AG10803 (cell line): ENCODE data around the gene RFXANK.

Source experiments
- DNase-seq: peaks from one replicate; pipeline ENCODE4 v3.0.0; 2010; ENCODE audit warnings: low read depth
- H3K4me3 ChIP-seq: 2 replicates; pipeline ENCODE4 v1.5.1; 2011; ENCODE audit warnings: mild to moderate bottlenecking, low read length, control low read depth
- TF ChIP-seq, protein P1 (sequence below): conservative IDR thresholded peaks from 2 replicates; pipeline ENCODE4 v1.5.1; 2011; ENCODE audit warnings: mild to moderate bottlenecking, low read length, control low read depth, inconsistent platforms

The RFXANK gene

DNA sequence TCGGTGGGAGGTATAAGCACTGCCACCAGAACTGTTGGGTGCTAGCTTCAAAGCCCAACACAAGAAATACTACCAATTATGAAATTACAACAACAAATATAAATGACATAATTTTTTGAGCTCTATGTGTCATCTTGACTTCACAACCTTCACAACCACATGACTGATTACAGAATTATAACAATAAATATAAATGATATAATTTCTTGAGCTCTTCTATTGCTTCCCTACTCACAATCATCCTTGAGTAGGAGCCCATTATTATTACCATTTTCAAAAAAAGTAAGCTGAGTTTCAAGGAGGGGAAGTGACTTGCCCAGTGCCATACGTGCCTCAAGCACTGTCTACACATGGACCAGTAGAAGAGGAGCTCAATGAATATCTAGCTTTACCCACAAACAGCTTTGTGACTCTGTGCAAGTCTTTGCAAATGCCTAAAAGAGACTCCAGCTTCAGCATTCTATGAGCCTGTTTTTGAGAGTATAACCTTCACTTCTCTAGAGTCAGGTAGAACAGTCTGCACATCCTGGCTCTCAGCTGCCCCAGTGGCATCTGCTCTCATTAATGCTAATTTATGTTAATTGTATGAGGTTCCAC is 42.3 kb downstream of the RFXANK start:
- no peak for DNase-seq
- no peak overlapping the region for H3K4me3 ChIP-seq
- TF ChIP-seq, protein P1, sequence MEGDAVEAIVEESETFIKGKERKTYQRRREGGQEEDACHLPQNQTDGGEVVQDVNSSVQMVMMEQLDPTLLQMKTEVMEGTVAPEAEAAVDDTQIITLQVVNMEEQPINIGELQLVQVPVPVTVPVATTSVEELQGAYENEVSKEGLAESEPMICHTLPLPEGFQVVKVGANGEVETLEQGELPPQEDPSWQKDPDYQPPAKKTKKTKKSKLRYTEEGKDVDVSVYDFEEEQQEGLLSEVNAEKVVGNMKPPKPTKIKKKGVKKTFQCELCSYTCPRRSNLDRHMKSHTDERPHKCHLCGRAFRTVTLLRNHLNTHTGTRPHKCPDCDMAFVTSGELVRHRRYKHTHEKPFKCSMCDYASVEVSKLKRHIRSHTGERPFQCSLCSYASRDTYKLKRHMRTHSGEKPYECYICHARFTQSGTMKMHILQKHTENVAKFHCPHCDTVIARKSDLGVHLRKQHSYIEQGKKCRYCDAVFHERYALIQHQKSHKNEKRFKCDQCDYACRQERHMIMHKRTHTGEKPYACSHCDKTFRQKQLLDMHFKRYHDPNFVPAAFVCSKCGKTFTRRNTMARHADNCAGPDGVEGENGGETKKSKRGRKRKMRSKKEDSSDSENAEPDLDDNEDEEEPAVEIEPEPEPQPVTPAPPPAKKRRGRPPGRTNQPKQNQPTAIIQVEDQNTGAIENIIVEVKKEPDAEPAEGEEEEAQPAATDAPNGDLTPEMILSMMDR: no peak

DNA sequence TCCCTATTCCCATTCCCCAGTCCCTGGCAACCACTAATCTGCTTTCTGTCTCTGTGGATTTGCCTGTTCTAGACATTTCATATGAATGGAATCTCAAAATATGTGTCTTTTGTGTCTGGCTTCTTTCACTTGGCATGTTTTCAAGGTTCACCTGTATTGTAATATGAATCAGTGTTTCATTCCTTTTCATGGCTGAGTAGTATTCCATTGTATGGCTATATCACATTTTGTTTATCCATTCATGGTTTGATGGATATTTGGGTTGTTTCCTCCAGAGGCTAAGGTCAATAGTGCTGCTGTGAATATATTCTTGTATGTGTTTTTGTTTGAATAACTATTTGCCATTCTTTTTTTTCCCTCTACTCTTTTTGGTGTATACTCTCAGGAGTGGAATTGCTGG is 44.1 kb downstream of the RFXANK start:
- no peak for DNase-seq
- no peak overlapping the region for H3K4me3 ChIP-seq
- TF ChIP-seq, protein P1: no peak

DNA sequence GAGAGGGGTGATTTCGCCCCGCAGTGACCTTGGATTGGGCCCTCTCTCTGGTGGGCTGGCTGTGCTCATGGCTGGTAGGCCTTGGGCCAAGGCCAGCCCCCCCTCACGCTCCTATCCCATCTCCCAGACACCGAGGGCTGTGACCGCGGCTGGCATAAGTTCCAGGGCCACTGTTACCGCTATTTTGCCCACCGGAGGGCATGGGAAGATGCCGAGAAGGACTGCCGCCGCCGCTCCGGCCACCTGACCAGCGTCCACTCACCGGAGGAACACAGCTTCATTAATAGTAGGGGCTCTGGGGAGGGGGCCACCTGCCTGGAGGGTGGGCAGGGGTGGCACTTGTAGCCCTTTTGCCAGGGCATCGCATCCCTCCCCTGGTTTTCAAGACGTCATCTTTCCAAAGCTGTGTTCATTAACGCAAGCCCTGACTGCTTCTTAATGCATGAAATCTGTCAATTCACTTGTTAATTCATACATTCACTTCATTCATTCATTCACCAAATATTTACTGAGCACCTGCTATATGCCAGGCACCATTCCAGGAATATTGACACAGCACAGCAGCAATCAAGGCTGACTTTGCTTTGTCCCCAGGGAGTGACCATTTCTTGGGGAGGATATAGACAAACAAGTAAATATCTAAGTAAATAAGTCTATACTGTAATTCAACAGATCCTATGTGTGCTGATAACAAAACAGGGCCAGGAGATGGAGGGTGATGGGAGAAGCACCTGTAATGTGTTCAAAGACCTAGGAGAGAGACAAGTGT is 46.3 kb downstream of the RFXANK start:
- TF ChIP-seq, protein P1: no peak
- no peak overlapping the region for H3K4me3 ChIP-seq
- DNase-seq: no peak

DNA sequence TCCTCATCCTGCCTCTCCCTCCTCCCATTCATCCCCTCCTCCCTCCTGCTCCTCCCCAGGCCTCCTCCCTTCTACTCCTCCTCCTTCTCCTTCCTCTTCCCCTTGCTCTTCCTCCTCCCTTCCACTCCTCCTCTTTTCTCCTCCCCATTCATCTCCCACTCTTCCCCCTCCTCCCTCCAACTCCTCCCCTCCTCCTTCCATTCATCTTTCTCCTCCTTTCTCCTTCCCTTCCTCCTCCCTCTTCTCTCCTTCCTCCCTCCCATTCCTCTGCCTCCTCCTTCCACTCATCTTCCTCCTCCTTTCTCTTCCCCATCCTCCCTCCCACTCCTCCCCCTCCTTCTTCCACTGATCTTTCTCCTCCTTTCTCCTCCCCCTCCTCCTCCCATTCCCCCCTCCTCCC is 47.6 kb downstream of the RFXANK start:
- DNase-seq: no peak
- TF ChIP-seq, protein P1: no peak
- no peak overlapping the region for H3K4me3 ChIP-seq

DNA sequence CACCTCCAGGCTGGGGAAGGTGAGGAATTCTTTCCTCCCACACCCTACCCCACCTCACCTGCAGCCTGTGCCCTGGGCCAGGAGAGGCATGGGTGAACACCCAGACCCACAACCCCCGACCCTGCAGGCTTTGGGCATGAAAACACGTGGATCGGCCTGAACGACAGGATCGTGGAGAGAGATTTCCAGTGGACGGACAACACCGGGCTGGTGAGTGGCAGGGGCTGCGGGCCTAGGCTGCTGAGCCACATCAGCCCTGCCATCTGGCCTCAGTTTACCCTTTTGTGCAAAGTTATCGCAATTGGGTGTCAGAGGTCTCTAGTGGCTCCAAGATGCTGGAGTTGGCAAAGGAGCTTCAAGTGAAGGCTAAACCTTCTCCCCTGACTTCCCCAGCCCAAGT is 48.4 kb downstream of the RFXANK start:
- no peak overlapping the region for H3K4me3 ChIP-seq
- TF ChIP-seq, protein P1: no peak
- no peak for DNase-seq

DNA sequence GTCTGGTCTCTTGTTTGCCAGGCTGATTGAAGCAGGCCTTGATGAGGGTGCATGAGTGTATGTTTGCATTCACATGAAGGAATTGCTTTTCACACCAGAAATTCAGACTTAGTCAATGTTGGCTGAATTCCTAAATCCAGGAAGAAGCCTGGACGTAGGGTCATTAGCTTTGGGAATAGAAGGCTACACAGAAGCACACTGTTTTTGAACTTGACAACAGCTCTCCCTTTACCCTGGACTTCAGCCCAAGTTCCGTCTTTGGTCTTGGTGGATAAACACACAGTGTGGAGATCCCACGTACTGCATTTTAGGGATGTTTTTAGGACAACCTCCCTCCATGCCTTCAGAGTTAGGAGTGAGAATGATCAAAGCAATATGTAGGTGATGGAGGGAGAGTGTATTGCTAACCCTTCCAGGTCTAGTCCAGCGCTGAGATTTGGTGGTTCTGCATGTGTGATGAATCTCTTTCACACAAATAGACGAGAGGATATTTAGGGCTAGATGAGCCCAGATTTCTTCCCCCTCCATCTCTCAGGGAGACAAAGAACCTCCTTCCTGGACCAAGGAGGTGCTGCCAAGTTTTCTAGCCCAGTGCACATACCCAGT is 58.2 kb downstream of the RFXANK start:
- no peak overlapping the region for H3K4me3 ChIP-seq
- DNase-seq: no peak
- TF ChIP-seq, protein P1: no peak
